HepG2 (cell line): ENCODE results near the gene ZNF816. TPM values are rescaled to one million over a fixed set of nuclear protein-coding genes. Genes with fewer than 3 reads are reported as not detected.
"Not testable (repeated sequence)": the region's sequence is repeated elsewhere in the genome, so short reads cannot be mapped to it uniquely, and the experiment has no call there.

ENCODE experiments used
- ATAC-seq: fragments of 200-7000 bp; cut with Tn5 transposase; 3 replicates; pipeline ENCODE4 v1.9.1; 2020; ENCODE audit warnings: mild to moderate bottlenecking, moderate library complexity
- BruUV-seq: library from RNA; stranded (reverse); fragments of 400-500 nt; replicated peaks from 2 replicates; lab custom pipeline; 2021; lab: Mats Ljungman, UMichigan
- CTCF ChIA-PET: fragments of 300-600 bp; formaldehyde crosslinking; extraction: SDS; loops from one replicate; lab custom pipeline; 2021; ENCODE audit warnings: low total read pairs, inconsistent platforms, low intra/inter-chr PET ratio; lab: Yijun Ruan, JAX
- POLR2A ChIA-PET: fragments of 350-600 bp; sonication (Branson Sonifier 250); formaldehyde crosslinking; loops from one replicate; lab custom pipeline; 2020; ENCODE audit warnings: antibody characterized with exemption, inconsistent platforms; lab: Yijun Ruan, JAX
- DNase-seq: peaks from one replicate; pipeline ENCODE4 v3.0.0-alpha.2; 2015; ENCODE audit warnings: low spot score
- FAIRE-seq: peaks from 3 replicates; lab custom pipeline; 2011; peaks lifted over from hg19 to GRCh38; lab: Jason Lieb, UNC
- H2AFZ ChIP-seq: one replicate; pipeline ENCODE4 v1.6.1; 2011; ENCODE audit warnings: low read length, inconsistent platforms
- H3K27ac ChIP-seq: fragments of 300-600 bp; 3 replicates; pipeline ENCODE4 v1.8.0; 2011; ENCODE audit warnings: mixed run types, mild to moderate bottlenecking, mixed read lengths, low read length, inconsistent platforms; ENCODE audit not compliant: insufficient read depth; ENCODE audit errors: extremely low read length
- H3K27me3 ChIP-seq, 2 experiments: fragments of 200-600 bp in 1 of 2; 2 replicates in 1 of 2; 3 replicates in 1 of 2; pipeline versions ENCODE4 v1.6.0 to v1.8.0; 2011; ENCODE audit warnings: low read length in 2 of 2, mild to moderate bottlenecking in 2 of 2, moderate library complexity in 2 of 2, inconsistent platforms in 1 of 2; ENCODE audit not compliant: insufficient read depth in 2 of 2, control insufficient read depth in 1 of 2
- H3K36me3 ChIP-seq, 2 experiments: fragments of 200-600 bp in 1 of 2; replicated peaks in 1 of 2; 2 replicates in 1 of 2; 3 replicates in 1 of 2; pipeline versions ENCODE4 v1.5.1 to v1.8.0; 2011; ENCODE audit warnings: low read length in 2 of 2, inconsistent platforms in 1 of 2; ENCODE audit not compliant: insufficient read depth in 2 of 2, control insufficient read depth in 1 of 2
- H3K4me1 ChIP-seq: 2 replicates; pipeline ENCODE4 v1.5.1; 2012; ENCODE audit warnings: low read length, inconsistent platforms; ENCODE audit not compliant: insufficient read depth
- H3K4me2 ChIP-seq: 2 replicates; pipeline ENCODE4 v1.6.0; 2011; ENCODE audit warnings: low read depth, low read length, inconsistent platforms
- H3K4me3 ChIP-seq, 3 experiments: fragments of 200-600 bp in 1 of 3; sonication (generic), shearing (Covaris generic) in 1 of 3; replicated peaks in 1 of 3; 2 replicates each; pipeline ENCODE4 v1.5.1; 2011 to 2016; ENCODE audit warnings: low read length in 3 of 3, inconsistent platforms in 2 of 3, low read depth in 2 of 3, mild to moderate bottlenecking in 2 of 3, control low read depth in 1 of 3, mixed read lengths in 1 of 3; ENCODE audit not compliant: insufficient read depth in 1 of 3
- H3K79me2 ChIP-seq: one replicate; pipeline ENCODE4 v1.6.1; 2011; ENCODE audit warnings: low read length, inconsistent platforms; ENCODE audit not compliant: insufficient read depth
- H3K9ac ChIP-seq: 2 replicates; pipeline ENCODE4 v1.6.0; 2011; ENCODE audit warnings: mild to moderate bottlenecking, low read depth, low read length, inconsistent platforms; ENCODE audit not compliant: insufficient read depth
- H3K9me3 ChIP-seq: 2 replicates; pipeline ENCODE4 v1.5.1; 2012; ENCODE audit warnings: mild to moderate bottlenecking, low read length
- H4K20me1 ChIP-seq: 2 replicates; pipeline ENCODE4 v1.6.0; 2011; ENCODE audit warnings: inconsistent platforms, mild to moderate bottlenecking, low read length, moderate library complexity; ENCODE audit not compliant: insufficient read depth
- AKAP8 ChIP-seq: sonication (generic); formaldehyde crosslinking; IDR thresholded peaks from 2 replicates; pipeline ENCODE4 v1.5.1; 2020; ENCODE audit warnings: mild to moderate bottlenecking, missing genetic modification reagents
- CEBPG ChIP-seq: IDR thresholded peaks from 2 replicates; pipeline ENCODE4 v1.6.1; 2016
- HNF4A ChIP-seq: sonication (generic); formaldehyde crosslinking; IDR thresholded peaks from 2 replicates; pipeline ENCODE4 v1.4.0; 2020; ENCODE audit warnings: missing genetic modification reagents
- KAT2B ChIP-seq: fragments of 150-350 bp; IDR thresholded peaks from 2 replicates; pipeline ENCODE4 v1.6.1; 2014; ENCODE audit warnings: low read depth, low read length, borderline replicate concordance
- KMT2A ChIP-seq: sonication (generic); formaldehyde crosslinking; IDR thresholded peaks from 2 replicates; pipeline ENCODE4 v1.4.0; 2020; ENCODE audit warnings: missing genetic modification reagents
- MATR3 ChIP-seq: sonication (generic); formaldehyde crosslinking; IDR thresholded peaks from 2 replicates; pipeline ENCODE4 v1.4.0; 2020; ENCODE audit warnings: missing genetic modification reagents
- PLSCR1 ChIP-seq: sonication (generic); formaldehyde crosslinking; IDR thresholded peaks from 2 replicates; pipeline ENCODE4 v1.5.0; 2020; ENCODE audit warnings: missing genetic modification reagents, mild to moderate bottlenecking, borderline replicate concordance
- RFXAP ChIP-seq: sonication (generic); formaldehyde crosslinking; IDR thresholded peaks from 2 replicates; pipeline ENCODE4 v1.4.0; 2020; ENCODE audit warnings: missing genetic modification reagents, borderline replicate concordance
- TSC22D2 ChIP-seq: sonication (generic); formaldehyde crosslinking; IDR thresholded peaks from 2 replicates; pipeline ENCODE4 v1.5.1; 2020; ENCODE audit warnings: missing genetic modification reagents, mild to moderate bottlenecking, borderline replicate concordance
- ZFP82 ChIP-seq: sonication (generic); formaldehyde crosslinking; IDR thresholded peaks from 2 replicates; pipeline ENCODE4 v1.5.1; 2020; ENCODE audit warnings: mild to moderate bottlenecking, missing genetic modification reagents, borderline replicate concordance
- ZNF121 ChIP-seq: sonication (generic); formaldehyde crosslinking; IDR thresholded peaks from 2 replicates; pipeline ENCODE4 v1.5.0; 2020; ENCODE audit warnings: mild to moderate bottlenecking, missing genetic modification reagents
- ZNF468 ChIP-seq: sonication (generic); formaldehyde crosslinking; IDR thresholded peaks from 2 replicates; pipeline ENCODE4 v1.8.0; 2022; ENCODE audit warnings: mild to moderate bottlenecking, moderate library complexity, missing genetic modification reagents
- ZNF501 ChIP-seq: sonication (generic); formaldehyde crosslinking; IDR thresholded peaks from 2 replicates; pipeline ENCODE4 v1.5.1; 2020; ENCODE audit warnings: mild to moderate bottlenecking, moderate library complexity, missing genetic modification reagents
- ZNF550 ChIP-seq: sonication (generic); formaldehyde crosslinking; IDR thresholded peaks from 2 replicates; pipeline ENCODE4 v1.4.0; 2020; ENCODE audit warnings: mild to moderate bottlenecking, missing genetic modification reagents, borderline replicate concordance
- ZNF557 ChIP-seq: sonication (generic); formaldehyde crosslinking; IDR thresholded peaks from 2 replicates; pipeline ENCODE4 v1.4.0; 2020; ENCODE audit warnings: missing genetic modification reagents
- ZNF598 ChIP-seq: sonication (generic); formaldehyde crosslinking; IDR thresholded peaks from 2 replicates; pipeline ENCODE4 v1.5.1; 2020; ENCODE audit warnings: mild to moderate bottlenecking, missing genetic modification reagents, borderline replicate concordance
- ZNF772 ChIP-seq: sonication (generic); formaldehyde crosslinking; IDR thresholded peaks from 2 replicates; pipeline ENCODE4 v1.5.0; 2020; ENCODE audit warnings: mild to moderate bottlenecking, missing genetic modification reagents
- ZSCAN12 ChIP-seq: sonication (generic); formaldehyde crosslinking; IDR thresholded peaks from 2 replicates; pipeline ENCODE4 v1.9.0; 2021; ENCODE audit warnings: mild to moderate bottlenecking, missing genetic modification reagents
- WGBS: methylation state at CpG from one replicate; pipeline ENCODE4 v1.1.6; 2017; ENCODE audit warnings: low lambda C conversion rate; 5-methylcytosine and 5-hydroxymethylcytosine counted together
- in situ Hi-C: cut with HindIII; loops from 2 replicates; pipeline ENCODE4 v1.10.0; 2017; ENCODE audit warnings: low pct_unique_long_range_greater_than_20kb; ENCODE audit not compliant: extremely low pct_ligation_motif_present
- intact Hi-C: fragments of 100-400 bp; cut with micrococcal nuclease; formaldehyde crosslinking; loops from one replicate; pipeline ENCODE4 v1.10.0; 2022; ENCODE audit not compliant: unreplicated experiment
- polyA plus RNA-seq, 8 experiments: library from polyadenylated mRNA; depleted of rRNA in 3 of 8; stranded (reverse) in 7 of 8; unstranded in 1 of 8; fragments of >200 nt; fragmentation: Illumina TruSeq in 4 of 8; extraction: Trizol in 4 of 8; gene quantifications; 2 replicates each; pipeline versions ENCODE4 v1.2.1 to v1.2.3, GENCODE V29; 2011 to 2016; ENCODE audit warnings: low read depth in 4 of 8, missing spikeins in 1 of 8, mixed read lengths in 1 of 8; ENCODE audit not compliant: insufficient read depth in 1 of 8
- total RNA-seq, 5 experiments: library from RNA; depleted of rRNA; stranded (reverse); fragments of >200 nt; fragmentation: Illumina TruSeq; extraction: Trizol; gene quantifications; 2 replicates each; pipeline ENCODE4 v1.2.3, GENCODE V29; 2016; ENCODE audit warnings: low read depth in 1 of 5
- TF ChIP-seq, protein P1 (sequence below): sonication (generic); formaldehyde crosslinking; IDR thresholded peaks from 2 replicates; pipeline ENCODE4 v1.5.0; 2020; ENCODE audit warnings: mild to moderate bottlenecking, missing genetic modification reagents

ZNF816 gene
- total and polyA plus RNA-seq, 2 of the 13 experiments (the other 11 are each of a cell fraction or from before 2014, with no cell fraction given), result 5.2 to 14.1 TPM

DNA sequence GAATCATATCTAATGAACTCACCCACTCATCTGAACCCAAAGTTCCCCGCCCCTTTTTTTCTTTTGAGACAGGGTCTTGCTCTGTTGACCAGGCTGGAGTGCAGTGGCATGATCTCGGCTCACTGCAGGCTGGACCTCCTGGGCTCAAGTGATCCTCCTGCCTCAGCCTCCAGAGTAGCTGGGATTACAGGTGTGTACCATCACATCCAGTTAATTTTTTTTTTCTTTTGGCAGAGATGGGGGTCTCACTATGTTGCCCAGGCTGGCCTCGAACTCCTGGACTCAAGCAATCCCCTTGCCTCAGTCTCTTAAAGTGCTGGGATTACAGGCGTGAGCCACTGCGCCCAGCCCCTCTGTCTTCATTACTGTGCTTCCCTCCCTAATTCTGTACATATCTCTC, 21.8 kb downstream of the ZNF816 start:
- FAIRE-seq, in situ Hi-C loops, H3K9me3 ChIP-seq, H3K4me2 ChIP-seq, H3K27me3 ChIP-seq, H3K9ac ChIP-seq, H2AFZ ChIP-seq, H3K79me2 ChIP-seq, POLR2A ChIA-PET, BruUV-seq, H4K20me1 ChIP-seq, H3K4me3 ChIP-seq, DNase-seq, CTCF ChIA-PET, H3K27ac ChIP-seq, intact Hi-C loops, H3K36me3 ChIP-seq, ATAC-seq: not testable (repeated sequence)
- TF ChIP-seq ZNF121 (CRISPR knock-in tag), result peak; percentile 50; the same call in 1 of the 2 replicates
- TF ChIP-seq, protein P1, sequence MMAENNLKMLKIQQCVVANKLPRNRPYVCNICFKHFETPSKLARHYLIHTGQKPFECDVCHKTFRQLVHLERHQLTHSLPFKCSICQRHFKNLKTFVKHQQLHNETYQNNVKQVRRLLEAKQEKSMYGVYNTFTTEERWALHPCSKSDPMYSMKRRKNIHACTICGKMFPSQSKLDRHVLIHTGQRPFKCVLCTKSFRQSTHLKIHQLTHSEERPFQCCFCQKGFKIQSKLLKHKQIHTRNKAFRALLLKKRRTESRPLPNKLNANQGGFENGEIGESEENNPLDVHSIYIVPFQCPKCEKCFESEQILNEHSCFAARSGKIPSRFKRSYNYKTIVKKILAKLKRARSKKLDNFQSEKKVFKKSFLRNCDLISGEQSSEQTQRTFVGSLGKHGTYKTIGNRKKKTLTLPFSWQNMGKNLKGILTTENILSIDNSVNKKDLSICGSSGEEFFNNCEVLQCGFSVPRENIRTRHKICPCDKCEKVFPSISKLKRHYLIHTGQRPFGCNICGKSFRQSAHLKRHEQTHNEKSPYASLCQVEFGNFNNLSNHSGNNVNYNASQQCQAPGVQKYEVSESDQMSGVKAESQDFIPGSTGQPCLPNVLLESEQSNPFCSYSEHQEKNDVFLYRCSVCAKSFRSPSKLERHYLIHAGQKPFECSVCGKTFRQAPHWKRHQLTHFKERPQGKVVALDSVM, result peak; percentile 52; the same call in 1 of the 2 replicates
- 93% methylated on average over 5 of the region's 5 CpGs for WGBS
- H3K4me1 ChIP-seq, result peaks cover 57% of the 10 kb centered on the region

DNA sequence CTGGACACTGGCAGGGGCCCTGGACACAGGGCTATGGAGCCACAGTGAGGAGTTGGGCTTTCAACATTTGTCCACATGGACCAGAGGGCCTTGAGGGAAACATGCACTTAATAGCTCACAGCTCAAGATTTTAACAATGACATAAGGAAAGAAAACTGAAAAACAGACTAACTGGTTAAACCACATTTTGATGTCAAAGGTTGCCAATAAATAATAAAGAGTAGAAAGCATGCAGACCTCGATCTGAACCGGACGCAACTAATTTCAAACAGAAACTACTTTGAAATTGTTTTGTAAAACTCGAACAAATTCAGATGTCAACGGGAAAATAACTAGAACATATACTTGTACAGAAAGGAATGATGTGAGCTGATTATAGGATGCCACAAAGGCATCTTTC, 23.9 kb downstream of the ZNF816 start:
- FAIRE-seq, result no peak
- in situ Hi-C loops, result no loop called here
- Histone ChIP-seq H3K4me3 (no peak overlapping the region), H3K4me2 (no peak overlapping the region), H3K9ac (no peak overlapping the region), H4K20me1 (no peaks in the 10 kb centered on the region), H3K36me3 (no peaks in the 10 kb centered on the region; a peak in 1 of 5 replicates), H3K4me1 (peaks cover 39% of the 10 kb centered on the region), H3K27ac (no peak overlapping the region), H3K27me3 (no peaks in the 10 kb centered on the region; a peak in 1 of 5 replicates), H2AFZ (no peak overlapping the region), H3K79me2 (peaks cover 8% of the 10 kb centered on the region), H3K9me3 (no peaks in the 10 kb centered on the region)
- ChIA-PET CTCF (no interaction called here), POLR2A (interaction anchor here (0.7 kb wide), 1 partner anchor 1252 kb away, joined by 4 read pairs; no protein-coding TSS in a partner anchor)
- intact Hi-C loops, result no loop called here
- WGBS, result 97% methylated on average over 5 of the region's 5 CpGs
- no peak for DNase-seq
- BruUV-seq, result no TSS peak
- no peak for ATAC-seq
- TF ChIP-seq KMT2A (no peak), PLSCR1 (CRISPR knock-in tag) (no peak), ZNF557 (CRISPR knock-in tag) (no peak), HNF4A (no peak), ZNF501 (no peak), ZNF772 (CRISPR knock-in tag) (no peak), CEBPG (CRISPR knock-in tag) (no peak), AKAP8 (no peak), ZNF550 (CRISPR knock-in tag) (no peak), ZNF598 (CRISPR knock-in tag) (no peak), ZFP82 (CRISPR knock-in tag) (no peak), ZNF468 (CRISPR knock-in tag) (no peak), RFXAP (CRISPR knock-in tag) (no peak), KAT2B (no peak), MATR3 (no peak), ZSCAN12 (no peak), TSC22D2 (CRISPR knock-in tag) (no peak)
